ENCODE data around the gene GALE.

- no peak for TF ChIP-seq EZH2 (IDR thresholded peaks at IDR 0.05; ENCODE audit: low read length, unreplicated experiment)
- no peak for TF ChIP-seq CTCF (conservative IDR thresholded peaks at IDR 0.05; ENCODE audit: low read depth, low read length)
- no peak for TF ChIP-seq EZH2phosphoT487 (IDR thresholded peaks at IDR 0.05; ENCODE audit: borderline replicate concordance, low read length)
These were observed 22.4 kb downstream of the GALE start, which contains the start of gene PITHD1 for GRCh38 chr1:23777979-23778814.
